Nephron (organoid): Measurements from ENCODE around the gene UCN.

Source experiments
- H3K27ac Mint-ChIP-seq, 3 experiments: 2 replicates each; pipeline ENCODE4 v1.8.0; 2020; ENCODE audit warnings: mixed read lengths in 3 of 3, mild to moderate bottlenecking in 2 of 3, moderate library complexity in 1 of 3
- H3K27me3 Mint-ChIP-seq: 2 replicates; pipeline ENCODE4 v1.8.0; 2021; ENCODE audit warnings: low read depth, mild to moderate bottlenecking, moderate library complexity, mixed read lengths
- H3K36me3 Mint-ChIP-seq: 2 replicates; pipeline ENCODE4 v1.8.0; 2020; ENCODE audit warnings: low read depth, mixed read lengths
- H3K4me1 Mint-ChIP-seq: 2 replicates; pipeline ENCODE4 v1.8.0; 2020; ENCODE audit warnings: mixed read lengths
- H3K4me3 Mint-ChIP-seq, 3 experiments: 2 replicates each; pipeline ENCODE4 v1.8.0; 2020; ENCODE audit warnings: mild to moderate bottlenecking in 3 of 3, mixed read lengths in 3 of 3, moderate library complexity in 2 of 3
- H3K9me3 Mint-ChIP-seq: 2 replicates; pipeline ENCODE4 v1.8.0; 2020; ENCODE audit warnings: mixed read lengths
- TF ChIP-seq, protein P1 (sequence below), 3 experiments: fragments of 200-600 bp; sonication (generic); IDR thresholded peaks; one replicate each; pipeline ENCODE4 v1.5.0; 2021; ENCODE audit warnings: antibody characterized with exemption in 3 of 3; ENCODE audit not compliant: unreplicated experiment in 3 of 3

Gene UCN

DNA sequence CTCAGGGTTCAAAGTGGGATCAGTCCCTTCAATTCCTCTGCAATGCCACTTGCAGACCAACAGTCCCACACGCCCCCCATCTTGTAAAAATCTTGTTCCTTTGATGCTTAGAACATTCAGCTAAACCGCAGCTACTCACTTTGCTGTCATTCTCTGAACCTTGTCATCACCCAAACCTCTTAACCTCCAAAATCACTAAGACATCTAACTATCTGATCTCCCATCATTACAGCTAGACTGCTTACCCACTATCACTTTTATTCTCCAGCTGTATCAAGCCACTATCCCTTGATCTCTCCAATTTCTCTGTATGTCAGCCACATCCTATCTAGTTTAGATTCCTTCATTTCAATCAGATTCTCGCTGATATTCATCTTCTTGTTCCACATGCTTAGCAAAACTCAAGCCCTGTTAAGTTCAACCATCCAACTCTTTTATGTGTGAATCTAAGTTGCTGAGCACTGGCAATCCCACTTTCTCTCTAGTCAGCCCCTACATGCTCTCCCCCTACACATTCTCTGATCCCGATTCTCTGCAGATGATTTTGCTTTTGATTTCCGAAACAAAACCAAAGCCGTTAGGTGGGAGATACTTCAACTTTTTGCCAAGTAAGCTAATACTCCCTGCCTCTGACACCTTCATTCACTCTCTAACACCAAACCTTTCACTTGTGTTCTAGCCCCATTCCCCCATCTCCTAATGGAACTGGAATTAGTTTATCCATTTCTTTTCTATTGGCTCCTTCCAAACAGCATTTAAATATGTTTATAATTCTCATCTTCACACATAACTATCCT is 43.8 kb upstream of the UCN start:
- Mint-ChIP-seq H3K27ac (peak overlapping the region in 1 of 3 experiments; percentile 8), H3K9me3 (no peaks in the 10 kb centered on the region), H3K27me3 (no peaks in the 10 kb centered on the region), H3K4me1 (peaks cover 17% of the 10 kb centered on the region), H3K36me3 (peaks cover 13% of the 10 kb centered on the region), H3K4me3 (no peak overlapping the region)
- TF ChIP-seq, protein P1, sequence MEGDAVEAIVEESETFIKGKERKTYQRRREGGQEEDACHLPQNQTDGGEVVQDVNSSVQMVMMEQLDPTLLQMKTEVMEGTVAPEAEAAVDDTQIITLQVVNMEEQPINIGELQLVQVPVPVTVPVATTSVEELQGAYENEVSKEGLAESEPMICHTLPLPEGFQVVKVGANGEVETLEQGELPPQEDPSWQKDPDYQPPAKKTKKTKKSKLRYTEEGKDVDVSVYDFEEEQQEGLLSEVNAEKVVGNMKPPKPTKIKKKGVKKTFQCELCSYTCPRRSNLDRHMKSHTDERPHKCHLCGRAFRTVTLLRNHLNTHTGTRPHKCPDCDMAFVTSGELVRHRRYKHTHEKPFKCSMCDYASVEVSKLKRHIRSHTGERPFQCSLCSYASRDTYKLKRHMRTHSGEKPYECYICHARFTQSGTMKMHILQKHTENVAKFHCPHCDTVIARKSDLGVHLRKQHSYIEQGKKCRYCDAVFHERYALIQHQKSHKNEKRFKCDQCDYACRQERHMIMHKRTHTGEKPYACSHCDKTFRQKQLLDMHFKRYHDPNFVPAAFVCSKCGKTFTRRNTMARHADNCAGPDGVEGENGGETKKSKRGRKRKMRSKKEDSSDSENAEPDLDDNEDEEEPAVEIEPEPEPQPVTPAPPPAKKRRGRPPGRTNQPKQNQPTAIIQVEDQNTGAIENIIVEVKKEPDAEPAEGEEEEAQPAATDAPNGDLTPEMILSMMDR (IDR thresholded peaks at IDR 0.05; ENCODE audit: unreplicated experiment in 3 of 3): no peak

DNA sequence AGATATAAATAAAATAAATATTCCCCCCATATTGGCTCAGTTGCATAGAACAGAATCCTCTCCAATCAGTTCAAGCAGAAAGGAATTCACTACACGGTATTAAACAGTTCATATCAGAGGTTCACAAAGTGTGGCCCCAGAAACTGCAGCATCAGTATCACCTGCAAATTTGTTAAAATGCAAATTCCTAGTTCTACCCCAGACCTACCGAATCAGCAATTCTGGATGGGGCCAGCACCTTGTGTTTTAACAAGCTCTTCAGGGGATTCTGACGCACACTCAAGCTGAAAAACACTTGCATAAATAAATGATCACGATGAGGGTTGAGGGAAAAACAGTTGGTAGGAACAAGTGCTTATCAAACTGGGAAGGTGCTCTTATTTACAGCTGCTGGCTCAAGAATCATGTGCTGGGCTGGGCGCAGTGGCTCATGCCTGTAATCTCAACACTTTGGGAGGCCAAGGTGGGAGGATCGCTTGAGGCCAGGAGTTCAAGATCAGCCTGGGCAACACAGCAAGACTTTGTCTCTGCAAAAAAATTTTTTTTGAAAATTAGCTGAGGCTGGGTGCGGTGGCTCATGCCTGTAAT is 42.0 kb upstream of the UCN start:
- TF ChIP-seq, protein P1 (IDR thresholded peaks at IDR 0.05; ENCODE audit: unreplicated experiment in 3 of 3): no peak
- Mint-ChIP-seq H3K9me3 (no peaks in the 10 kb centered on the region), H3K27ac (no peak overlapping the region), H3K27me3 (no peaks in the 10 kb centered on the region), H3K36me3 (peaks cover 13% of the 10 kb centered on the region), H3K4me1 (peaks cover 7% of the 10 kb centered on the region), H3K4me3 (no peak overlapping the region)

DNA sequence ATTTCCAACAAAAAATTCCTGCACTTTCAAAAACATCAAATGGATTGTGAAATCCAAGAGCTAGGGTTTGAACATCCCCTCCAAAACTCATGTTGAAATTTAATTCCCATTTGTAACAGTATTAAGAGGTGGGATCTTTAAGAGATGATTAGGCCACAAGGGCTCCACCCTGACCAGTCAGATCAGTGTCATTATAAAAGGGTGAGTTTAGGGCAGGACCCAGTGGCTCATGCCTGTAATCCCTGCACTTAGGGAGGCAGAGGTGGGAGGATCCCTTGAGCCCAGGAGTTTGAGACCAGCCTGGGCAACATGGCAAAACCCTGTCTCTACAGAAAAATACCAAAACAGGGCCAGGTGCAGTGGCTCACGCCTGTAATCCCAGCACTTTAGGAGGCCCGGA is 39.4 kb upstream of the UCN start:
- Mint-ChIP-seq H3K27ac (no peak overlapping the region), H3K27me3 (no peaks in the 10 kb centered on the region), H3K9me3 (no peaks in the 10 kb centered on the region), H3K4me3 (no peak overlapping the region), H3K36me3 (peaks cover 29% of the 10 kb centered on the region), H3K4me1 (no peaks in the 10 kb centered on the region)
- TF ChIP-seq, protein P1 (IDR thresholded peaks at IDR 0.05; ENCODE audit: unreplicated experiment in 3 of 3): no peak

DNA sequence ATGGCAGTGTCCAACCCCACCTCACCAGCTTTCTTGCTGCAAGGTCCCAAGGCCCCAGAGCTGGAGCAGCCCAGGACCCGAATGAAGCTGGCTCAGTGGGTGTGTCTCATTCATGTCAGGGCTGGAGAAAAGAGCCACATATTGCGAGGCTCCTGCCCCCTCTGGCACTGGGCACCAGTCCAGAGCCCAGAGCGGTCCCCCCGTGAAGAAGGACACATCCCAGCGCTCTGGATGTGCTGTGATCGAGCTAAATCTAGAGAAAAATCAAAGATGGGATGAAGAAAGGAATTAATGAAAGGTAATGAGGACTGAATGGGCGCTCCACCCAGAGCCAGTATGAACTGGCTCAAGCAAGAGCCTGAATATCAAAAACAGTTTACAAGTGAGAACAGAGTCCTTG is 27.9 kb upstream of the UCN start:
- Mint-ChIP-seq H3K36me3 (peaks cover 57% of the 10 kb centered on the region), H3K27ac (no peak overlapping the region), H3K27me3 (no peaks in the 10 kb centered on the region), H3K4me1 (no peaks in the 10 kb centered on the region), H3K9me3 (no peaks in the 10 kb centered on the region), H3K4me3 (no peak overlapping the region)
- TF ChIP-seq, protein P1 (IDR thresholded peaks at IDR 0.05; ENCODE audit: unreplicated experiment in 3 of 3): no peak

DNA sequence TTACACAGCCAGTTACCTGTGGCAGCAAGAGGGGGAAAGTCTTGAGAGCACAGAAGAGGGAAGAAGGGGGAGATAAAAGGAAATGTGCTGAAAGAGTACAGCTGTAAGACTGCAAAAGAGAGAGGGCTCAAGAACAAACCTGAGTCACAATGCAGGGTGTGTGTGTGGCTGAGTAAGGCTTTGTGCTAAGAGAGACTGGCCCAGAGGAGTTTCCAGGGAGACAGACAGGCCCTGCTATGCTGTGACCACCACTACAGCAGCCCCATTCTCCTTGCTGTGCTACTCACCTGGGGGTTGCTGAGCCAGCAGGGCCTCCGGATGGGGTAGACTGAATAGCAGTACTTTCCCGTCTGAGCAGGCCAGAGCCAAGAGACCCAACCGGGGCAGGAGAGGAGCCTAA is 27.1 kb upstream of the UCN start:
- Mint-ChIP-seq H3K27me3 (no peaks in the 10 kb centered on the region), H3K4me1 (no peaks in the 10 kb centered on the region), H3K27ac (no peak overlapping the region), H3K36me3 (peaks cover 54% of the 10 kb centered on the region), H3K4me3 (no peak overlapping the region), H3K9me3 (no peaks in the 10 kb centered on the region)
- TF ChIP-seq, protein P1 (IDR thresholded peaks at IDR 0.05; ENCODE audit: unreplicated experiment in 3 of 3): no peak

DNA sequence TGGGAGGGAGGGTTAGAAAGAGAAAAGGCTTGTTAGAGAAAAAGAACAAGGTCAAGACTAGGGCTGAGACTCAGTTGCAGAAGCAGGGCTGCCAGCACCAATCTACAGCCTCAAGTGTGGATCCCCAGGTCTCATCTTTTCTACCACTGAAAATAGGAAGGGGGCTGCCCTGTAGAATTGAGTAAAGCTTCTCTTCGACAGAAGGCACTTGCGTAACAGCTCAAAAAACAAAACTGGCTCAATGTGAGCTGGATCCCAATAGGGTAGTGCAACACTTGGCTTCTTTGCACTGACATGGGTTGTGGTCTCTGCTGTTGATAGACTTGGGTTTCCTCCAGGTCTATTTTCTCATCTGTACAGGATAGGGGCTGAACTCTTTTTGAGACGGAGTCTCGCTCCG is 16.5 kb upstream of the UCN start:
- Mint-ChIP-seq H3K27me3 (no peaks in the 10 kb centered on the region), H3K4me3 (peak overlapping the region; percentile 91 to 97 (median 91)), H3K4me1 (peaks cover 7% of the 10 kb centered on the region), H3K9me3 (no peaks in the 10 kb centered on the region), H3K27ac (peak overlapping the region; percentile 16 to 99 (median 99)), H3K36me3 (peaks cover 40% of the 10 kb centered on the region)
- TF ChIP-seq, protein P1 (IDR thresholded peaks at IDR 0.05; ENCODE audit: unreplicated experiment in 3 of 3): no peak
